ENCODE measurements around the gene FOSB.
A peak's percentile ranks its signal among the peaks of the same experiment; 100 is the strongest.
"Not testable (repeated sequence)": the region's sequence is repeated elsewhere in the genome, so short reads cannot be mapped to it uniquely, and the experiment has no call there.

Gene FOSB

GRCh38 chr19:45508417-45508860 lies 40.6 kb downstream of the FOSB start:
- peak overlapping the region; percentile 99 for H3K4me3 ChIP-seq (ENCODE audit: low read depth, low read length)
- in situ Hi-C loops (cut with HindIII; ENCODE audit: low sequenced_read_pairs): no loop called here
- no peak for DNase-seq (ENCODE audit: low read depth)
- no peak for TF ChIP-seq CTCF (IDR thresholded peaks at IDR 0.05; ENCODE audit: low read depth, low read length, missing control alignments)

- TF ChIP-seq CTCF (IDR thresholded peaks at IDR 0.05; ENCODE audit: low read depth, low read length, missing control alignments): no peak
- in situ Hi-C loops (cut with HindIII; ENCODE audit: low sequenced_read_pairs): no loop called here
- DNase-seq (ENCODE audit: low read depth): peak; percentile 50
- H3K4me3 ChIP-seq (ENCODE audit: low read depth, low read length): peak overlapping the region; percentile 99
Observed at GRCh38 chr19:45508861-45509691, 41.3 kb downstream of the FOSB start.

- no peak for TF ChIP-seq CTCF (IDR thresholded peaks at IDR 0.05; ENCODE audit: low read depth, low read length, missing control alignments)
- no peak for DNase-seq (ENCODE audit: low read depth)
Observed at GRCh38 chr19:45509692-45510015, 41.9 kb downstream of the FOSB start.

GRCh38 chr19:45510352-45510751 lies 42.6 kb downstream of the FOSB start:
- in situ Hi-C loops (cut with HindIII; ENCODE audit: low sequenced_read_pairs); DNase-seq (ENCODE audit: low read depth); H3K4me3 ChIP-seq (ENCODE audit: low read depth, low read length): not testable (repeated sequence)

More at GRCh38 chr19:45509692-45510015, 41.9 kb downstream of the FOSB start:
- H3K4me3 ChIP-seq (ENCODE audit: low read depth, low read length): peak overlapping the region; percentile 99
- in situ Hi-C loops (cut with HindIII; ENCODE audit: low sequenced_read_pairs): no loop called here

- TF ChIP-seq CTCF (IDR thresholded peaks at IDR 0.05; ENCODE audit: low read depth, low read length, missing control alignments): no peak
- no peak for DNase-seq (ENCODE audit: low read depth)
- in situ Hi-C loops (cut with HindIII; ENCODE audit: low sequenced_read_pairs): no loop called here
- H3K4me3 ChIP-seq (ENCODE audit: low read depth, low read length): no peak overlapping the region
Observed at GRCh38 chr19:45511074-45511473, 43.3 kb downstream of the FOSB start.

- H3K4me3 ChIP-seq (ENCODE audit: low read depth, low read length): no peak overlapping the region
- DNase-seq (ENCODE audit: low read depth): no peak
- TF ChIP-seq CTCF (IDR thresholded peaks at IDR 0.05; ENCODE audit: low read depth, low read length, missing control alignments): no peak
- in situ Hi-C loops (cut with HindIII; ENCODE audit: low sequenced_read_pairs): no loop called here
Observed at GRCh38 chr19:45512881-45513483, 45.2 kb downstream of the FOSB start.

- no peak for TF ChIP-seq CTCF (IDR thresholded peaks at IDR 0.05; ENCODE audit: low read depth, low read length, missing control alignments)
- H3K4me3 ChIP-seq (ENCODE audit: low read depth, low read length): no peak overlapping the region
- in situ Hi-C loops (cut with HindIII; ENCODE audit: low sequenced_read_pairs): no loop called here
- DNase-seq (ENCODE audit: low read depth): no peak
Observed at GRCh38 chr19:45514376-45515051, 46.7 kb downstream of the FOSB start.
